GM12878 (cell line): ENCODE measurements around the gene ARID5B. TPM values are rescaled to one million over a fixed set of nuclear protein-coding genes. Genes with fewer than 3 reads are reported as not detected.
A peak's percentile ranks its signal among the peaks of the same experiment; 100 is the strongest.

ENCODE experiments used
- ATAC-seq: fragments of 200-7000 bp; cut with Tn5 transposase; 3 replicates; pipeline ENCODE4 v1.9.1; 2020; ENCODE audit warnings: mild to moderate bottlenecking, moderate library complexity
- BruUV-seq: library from RNA; stranded (reverse); fragments of 400-500 nt; replicated peaks from 2 replicates; lab custom pipeline; 2021; lab: Mats Ljungman, UMichigan
- CTCF ChIA-PET: fragments of 300-600 bp; sonication (Branson Sonifier 250); formaldehyde crosslinking; extraction: SDS; loops from one replicate; lab custom pipeline; 2021; ENCODE audit warnings: inconsistent platforms; lab: Yijun Ruan, JAX
- POLR2A ChIA-PET: fragments of 350-600 bp; formaldehyde crosslinking; extraction: SDS; loops from one replicate; lab custom pipeline; 2021; ENCODE audit warnings: inconsistent platforms; lab: Charles Lee
- RAD21 ChIA-PET: fragments of 300-600 bp; sonication (Branson Sonifier 250); formaldehyde crosslinking; loops from one replicate; lab custom pipeline; 2023; ENCODE audit warnings: antibody characterized with exemption; ENCODE audit not compliant: unreplicated experiment; lab: Charles Lee
- SMC1A ChIA-PET: fragments of 300-600 bp; sonication (Branson Sonifier 250); formaldehyde crosslinking; loops from one replicate; lab custom pipeline; 2023; ENCODE audit not compliant: unreplicated experiment, uncharacterized antibody; lab: Charles Lee
- DNase-seq: peaks from one replicate; pipeline ENCODE4 v3.0.0-alpha.2; 2011; ENCODE audit warnings: low read depth, low spot score
- FAIRE-seq: peaks from 3 replicates; lab custom pipeline; 2011; peaks lifted over from hg19 to GRCh38; lab: Jason Lieb, UNC
- H2AFZ ChIP-seq: 2 replicates; pipeline ENCODE4 v1.6.0; 2011; ENCODE audit warnings: low read depth, low read length, control low read depth; ENCODE audit not compliant: control insufficient read depth
- H3K27ac ChIP-seq: 2 replicates; pipeline ENCODE4 v1.5.1; 2011; ENCODE audit warnings: control low read depth; ENCODE audit not compliant: control insufficient read depth, insufficient read depth
- H3K27me3 ChIP-seq, 2 experiments: replicated peaks in 1 of 2; 2 replicates each; pipeline versions ENCODE4 v1.6.0 to v1.6.1; 2011; ENCODE audit warnings: low read length in 1 of 2; ENCODE audit not compliant: control insufficient read depth in 2 of 2, insufficient read depth in 2 of 2
- H3K36me3 ChIP-seq, 2 experiments: 2 replicates each; pipeline ENCODE4 v1.5.1; 2011; ENCODE audit warnings: low read length in 1 of 2; ENCODE audit not compliant: control insufficient read depth in 2 of 2, insufficient read depth in 2 of 2
- H3K4me1 ChIP-seq: 2 replicates; pipeline ENCODE4 v1.6.1; 2011; ENCODE audit warnings: mild to moderate bottlenecking, low read length, moderate library complexity, mixed read lengths; ENCODE audit not compliant: control insufficient read depth, insufficient read depth
- H3K4me2 ChIP-seq: 2 replicates; pipeline ENCODE4 v1.6.0; 2011; ENCODE audit warnings: control low read depth; ENCODE audit not compliant: control insufficient read depth, insufficient read depth
- H3K4me3 ChIP-seq: fragments of 200-600 bp; sonication (generic); 2 replicates; pipeline ENCODE4 v1.5.1; 2016
- H3K79me2 ChIP-seq: 2 replicates; pipeline ENCODE4 v1.6.0; 2011; ENCODE audit warnings: low read length; ENCODE audit not compliant: control insufficient read depth, insufficient read depth
- H3K9ac ChIP-seq: 2 replicates; pipeline ENCODE4 v1.8.0; 2011; ENCODE audit warnings: low read length, control low read depth, mixed read lengths; ENCODE audit not compliant: control insufficient read depth, insufficient read depth
- H3K9me3 ChIP-seq: replicated peaks from 3 replicates; pipeline ENCODE4 v1.5.1; 2011; ENCODE audit warnings: mild to moderate bottlenecking, low read length; ENCODE audit not compliant: control insufficient read depth, insufficient read depth
- H4K20me1 ChIP-seq: 2 replicates; pipeline ENCODE4 v1.6.0; 2011; ENCODE audit not compliant: control insufficient read depth, insufficient read depth
- CHD2 ChIP-seq: IDR thresholded peaks from 2 replicates; pipeline ENCODE4 v1.6.1; 2011; ENCODE audit warnings: low read depth, low read length, improper control_type of control experiment, borderline replicate concordance
- CREM ChIP-seq: IDR thresholded peaks from 2 replicates; pipeline ENCODE4 v1.6.1; 2014; ENCODE audit warnings: antibody characterized with exemption, low read depth
- PAX8 ChIP-seq: fragments of 450-650 bp; IDR thresholded peaks from 2 replicates; pipeline ENCODE4 v1.6.1; 2017; ENCODE audit warnings: mild to moderate bottlenecking, moderate library complexity
- RAD21 ChIP-seq: IDR thresholded peaks from 2 replicates; pipeline ENCODE4 v1.6.1; 2011; ENCODE audit warnings: mild to moderate bottlenecking, low read depth, low read length, moderate library complexity; ENCODE audit not compliant: insufficient read depth
- SUZ12 ChIP-seq: fragments of 200-600 bp; sonication (generic); IDR thresholded peaks from one replicate; pipeline ENCODE4 v1.6.1; 2018; ENCODE audit warnings: antibody characterized with exemption, mild to moderate bottlenecking; ENCODE audit not compliant: unreplicated experiment
- TAF1 ChIP-seq: IDR thresholded peaks from 2 replicates; pipeline ENCODE4 v1.6.1; 2011; ENCODE audit warnings: mild to moderate bottlenecking, low read depth, low read length, borderline replicate concordance
- TCF12 ChIP-seq: IDR thresholded peaks from 2 replicates; pipeline ENCODE4 v1.6.1; 2011; ENCODE audit warnings: low read depth, mild to moderate bottlenecking, low read length
- WGBS: methylation state at CpG from one replicate; pipeline ENCODE4 v1.1.6; 2016; ENCODE audit warnings: low lambda C conversion rate; ENCODE audit not compliant: insufficient replicate concordance, insufficient coverage; ENCODE audit errors: missing lambda C conversion rate; 5-methylcytosine and 5-hydroxymethylcytosine counted together
- in situ Hi-C: fragments of 300-500 bp; cut with MboI; formaldehyde crosslinking; loops from 9 replicates; pipeline ENCODE4 v1.14.3; 2018; ENCODE audit warnings: mixed read lengths
- intact Hi-C: fragments of 100-400 bp; cut with micrococcal nuclease; formaldehyde crosslinking; loops from one replicate; pipeline ENCODE4 v1.14.2; 2022; ENCODE audit not compliant: unreplicated experiment
- polyA plus RNA-seq, 11 experiments: library from polyadenylated mRNA; depleted of rRNA in 4 of 11; unstranded in 6 of 11; stranded (reverse) in 5 of 11; fragments of >200 nt; fragmentation: Nextera tagmentation in 4 of 11; fragmentation: Illumina TruSeq in 1 of 11; extraction: Ambion mirVana in 4 of 11; extraction: Trizol in 1 of 11; gene quantifications; 1 replicate in 1 of 11; 2 replicates in 10 of 11; pipeline versions ENCODE4 v1.2.1 to v1.2.3, GENCODE V29; 2011 to 2016; ENCODE audit warnings: inconsistent platforms in 2 of 11, missing spikeins in 2 of 11, low read depth in 1 of 11
- total RNA-seq, 4 experiments: library from RNA; depleted of rRNA in 3 of 4; stranded (reverse); fragments of >200 nt in 3 of 4; fragmentation: Illumina TruSeq in 1 of 4; extraction: Trizol in 1 of 4; gene quantifications; 2 replicates each; pipeline versions ENCODE4 v1.2.1 to v1.2.3, GENCODE V29; 2013 to 2021
- TF ChIP-seq, protein P1 (sequence below): IDR thresholded peaks from 2 replicates; pipeline ENCODE4 v1.6.1; 2012; ENCODE audit warnings: improper control_type of control experiment, low read depth, low read length; ENCODE audit not compliant: insufficient replicate concordance
- TF ChIP-seq, protein P2 (sequence below): fragments of 450-650 bp; formaldehyde crosslinking; IDR thresholded peaks from 2 replicates; pipeline ENCODE4 v1.4.0; 2022; ENCODE audit warnings: mild to moderate bottlenecking, moderate library complexity
- TF ChIP-seq, protein P3 (sequence below): fragments of 450-650 bp; IDR thresholded peaks from 2 replicates; pipeline ENCODE4 v1.6.1; 2017; ENCODE audit warnings: mild to moderate bottlenecking

ARID5B gene
- total and polyA plus RNA-seq, 10 of the 15 experiments (the other 5 are each of a cell fraction or from before 2014, with no cell fraction given): 2.7 to 8.5 (median 6.1) TPM

DNA sequence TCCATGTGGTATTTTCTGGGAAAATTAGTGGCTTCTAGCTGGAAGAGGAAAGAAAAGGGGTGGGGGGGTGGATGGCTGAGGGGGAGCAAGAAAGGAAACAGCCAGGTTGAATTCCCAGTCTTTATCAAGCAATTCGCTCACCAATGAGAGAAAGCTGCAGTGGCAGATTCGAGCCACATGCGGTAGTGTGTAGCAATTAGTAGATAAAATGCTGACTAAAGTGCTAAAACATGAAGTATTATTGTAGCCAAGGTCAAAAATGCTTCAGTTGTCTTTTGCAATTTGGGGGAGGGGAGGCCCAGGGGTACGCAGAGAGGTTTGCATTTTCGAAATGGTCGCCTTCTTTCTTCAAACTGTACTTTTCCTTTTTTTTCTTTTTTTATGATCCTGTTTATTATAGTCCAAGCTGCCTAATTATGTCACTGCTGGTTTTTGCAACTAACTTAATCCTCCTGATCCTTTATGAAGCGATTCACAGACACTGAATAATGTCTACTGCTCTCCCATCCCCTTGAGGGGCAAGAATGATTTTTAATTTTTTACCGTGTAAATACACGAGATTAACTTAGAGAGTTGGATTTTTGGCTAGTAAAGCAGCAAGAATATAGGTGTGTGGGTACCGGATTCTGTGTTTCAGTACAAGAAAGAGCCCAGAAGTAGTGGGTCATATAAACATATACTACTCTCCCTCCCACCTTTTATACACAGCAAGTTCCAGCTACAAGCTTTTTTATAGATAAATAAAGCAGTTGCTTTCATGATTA lies 3.6 kb upstream of the ARID5B start:
- peak overlapping the region; percentile 50; the same call in 1 of the 2 replicates for H3K9ac ChIP-seq
- no peaks in the 10 kb centered on the region for H3K9me3 ChIP-seq
- peak overlapping the region; percentile 82 for H3K4me2 ChIP-seq
- ATAC-seq: peak; percentile 40
- WGBS: 31% methylated on average over 10 of the region's 10 CpGs
- peak overlapping the region; percentile 84 for H2AFZ ChIP-seq
- H3K27ac ChIP-seq: peak overlapping the region; percentile 96
- no peaks in the 10 kb centered on the region for H3K27me3 ChIP-seq
- SMC1A ChIA-PET: interaction anchor here (0.7 to 5.0 kb wide), 10 partner anchors 9 to 349 kb away, joined by 3 to 42 read pairs (median 4); no protein-coding TSS in a partner anchor
- in situ Hi-C loops (loop anchor here (5.0 kb wide), 1 partner anchor 344 kb away; no protein-coding TSS in a partner anchor), intact Hi-C loops (loop anchor here (1.0 to 2.0 kb wide), 2 partner anchors 140 to 347 kb away; no protein-coding TSS in a partner anchor)
- no peaks in the 10 kb centered on the region for H4K20me1 ChIP-seq
- POLR2A ChIA-PET: interaction anchor here (0.6 kb wide), 2 partner anchors 142 to 955 kb away, joined by 3 to 5 read pairs; no protein-coding TSS in a partner anchor
- BruUV-seq: no TSS peak
- no peak for DNase-seq
- no peak overlapping the region; the same call in 1 of the 2 replicates for H3K4me3 ChIP-seq
- RAD21 ChIA-PET: interaction anchor here (1.4 to 2.5 kb wide), 4 partner anchors 48 to 346 kb away, joined by 4 to 29 read pairs (median 14); no protein-coding TSS in a partner anchor
- CTCF ChIA-PET: interaction anchor here (0.7 to 6.1 kb wide), 13 partner anchors 42 to 540 kb away, joined by 3 to 86 read pairs (median 4); no protein-coding TSS in a partner anchor
- no peaks in the 10 kb centered on the region for H3K36me3 ChIP-seq
- H3K4me1 ChIP-seq: peaks cover 28% of the 10 kb centered on the region
- no peak for FAIRE-seq
- H3K79me2 ChIP-seq: peaks cover 23% of the 10 kb centered on the region
- no peak for TF ChIP-seq CREM
- TF ChIP-seq, protein P1, sequence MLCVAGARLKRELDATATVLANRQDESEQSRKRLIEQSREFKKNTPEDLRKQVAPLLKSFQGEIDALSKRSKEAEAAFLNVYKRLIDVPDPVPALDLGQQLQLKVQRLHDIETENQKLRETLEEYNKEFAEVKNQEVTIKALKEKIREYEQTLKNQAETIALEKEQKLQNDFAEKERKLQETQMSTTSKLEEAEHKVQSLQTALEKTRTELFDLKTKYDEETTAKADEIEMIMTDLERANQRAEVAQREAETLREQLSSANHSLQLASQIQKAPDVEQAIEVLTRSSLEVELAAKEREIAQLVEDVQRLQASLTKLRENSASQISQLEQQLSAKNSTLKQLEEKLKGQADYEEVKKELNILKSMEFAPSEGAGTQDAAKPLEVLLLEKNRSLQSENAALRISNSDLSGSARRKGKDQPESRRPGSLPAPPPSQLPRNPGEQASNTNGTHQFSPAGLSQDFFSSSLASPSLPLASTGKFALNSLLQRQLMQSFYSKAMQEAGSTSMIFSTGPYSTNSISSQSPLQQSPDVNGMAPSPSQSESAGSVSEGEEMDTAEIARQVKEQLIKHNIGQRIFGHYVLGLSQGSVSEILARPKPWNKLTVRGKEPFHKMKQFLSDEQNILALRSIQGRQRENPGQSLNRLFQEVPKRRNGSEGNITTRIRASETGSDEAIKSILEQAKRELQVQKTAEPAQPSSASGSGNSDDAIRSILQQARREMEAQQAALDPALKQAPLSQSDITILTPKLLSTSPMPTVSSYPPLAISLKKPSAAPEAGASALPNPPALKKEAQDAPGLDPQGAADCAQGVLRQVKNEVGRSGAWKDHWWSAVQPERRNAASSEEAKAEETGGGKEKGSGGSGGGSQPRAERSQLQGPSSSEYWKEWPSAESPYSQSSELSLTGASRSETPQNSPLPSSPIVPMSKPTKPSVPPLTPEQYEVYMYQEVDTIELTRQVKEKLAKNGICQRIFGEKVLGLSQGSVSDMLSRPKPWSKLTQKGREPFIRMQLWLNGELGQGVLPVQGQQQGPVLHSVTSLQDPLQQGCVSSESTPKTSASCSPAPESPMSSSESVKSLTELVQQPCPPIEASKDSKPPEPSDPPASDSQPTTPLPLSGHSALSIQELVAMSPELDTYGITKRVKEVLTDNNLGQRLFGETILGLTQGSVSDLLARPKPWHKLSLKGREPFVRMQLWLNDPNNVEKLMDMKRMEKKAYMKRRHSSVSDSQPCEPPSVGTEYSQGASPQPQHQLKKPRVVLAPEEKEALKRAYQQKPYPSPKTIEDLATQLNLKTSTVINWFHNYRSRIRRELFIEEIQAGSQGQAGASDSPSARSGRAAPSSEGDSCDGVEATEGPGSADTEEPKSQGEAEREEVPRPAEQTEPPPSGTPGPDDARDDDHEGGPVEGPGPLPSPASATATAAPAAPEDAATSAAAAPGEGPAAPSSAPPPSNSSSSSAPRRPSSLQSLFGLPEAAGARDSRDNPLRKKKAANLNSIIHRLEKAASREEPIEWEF: no peak
- TF ChIP-seq SUZ12: no peak
- TF ChIP-seq, protein P2, sequence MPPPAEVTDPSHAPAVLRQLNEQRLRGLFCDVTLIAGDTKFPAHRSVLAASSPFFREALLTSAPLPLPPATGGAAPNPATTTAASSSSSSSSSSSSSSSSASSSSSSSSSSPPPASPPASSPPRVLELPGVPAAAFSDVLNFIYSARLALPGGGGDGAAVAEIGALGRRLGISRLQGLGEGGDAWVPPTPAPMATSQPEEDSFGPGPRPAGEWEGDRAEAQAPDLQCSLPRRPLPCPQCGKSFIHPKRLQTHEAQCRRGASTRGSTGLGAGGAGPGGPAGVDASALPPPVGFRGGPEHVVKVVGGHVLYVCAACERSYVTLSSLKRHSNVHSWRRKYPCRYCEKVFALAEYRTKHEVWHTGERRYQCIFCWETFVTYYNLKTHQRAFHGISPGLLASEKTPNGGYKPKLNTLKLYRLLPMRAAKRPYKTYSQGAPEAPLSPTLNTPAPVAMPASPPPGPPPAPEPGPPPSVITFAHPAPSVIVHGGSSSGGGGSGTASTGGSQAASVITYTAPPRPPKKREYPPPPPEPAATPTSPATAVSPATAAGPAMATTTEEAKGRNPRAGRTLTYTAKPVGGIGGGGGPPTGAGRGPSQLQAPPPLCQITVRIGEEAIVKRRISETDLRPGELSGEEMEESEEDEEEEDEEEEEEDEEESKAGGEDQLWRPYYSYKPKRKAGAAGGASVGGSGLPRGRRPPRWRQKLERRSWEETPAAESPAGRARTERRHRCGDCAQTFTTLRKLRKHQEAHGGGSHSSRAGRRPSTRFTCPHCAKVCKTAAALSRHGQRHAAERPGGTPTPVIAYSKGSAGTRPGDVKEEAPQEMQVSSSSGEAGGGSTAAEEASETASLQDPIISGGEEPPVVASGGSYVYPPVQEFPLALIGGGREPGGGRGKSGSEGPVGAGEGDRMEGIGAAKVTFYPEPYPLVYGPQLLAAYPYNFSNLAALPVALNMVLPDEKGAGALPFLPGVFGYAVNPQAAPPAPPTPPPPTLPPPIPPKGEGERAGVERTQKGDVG: no peak
- TF ChIP-seq RAD21: peak; percentile 17; the same call in 1 of the 2 replicates
- no peak for TF ChIP-seq TAF1
- TF ChIP-seq TCF12: no peak
- no peak for TF ChIP-seq PAX8
- TF ChIP-seq CHD2: no peak
- TF ChIP-seq, protein P3, sequence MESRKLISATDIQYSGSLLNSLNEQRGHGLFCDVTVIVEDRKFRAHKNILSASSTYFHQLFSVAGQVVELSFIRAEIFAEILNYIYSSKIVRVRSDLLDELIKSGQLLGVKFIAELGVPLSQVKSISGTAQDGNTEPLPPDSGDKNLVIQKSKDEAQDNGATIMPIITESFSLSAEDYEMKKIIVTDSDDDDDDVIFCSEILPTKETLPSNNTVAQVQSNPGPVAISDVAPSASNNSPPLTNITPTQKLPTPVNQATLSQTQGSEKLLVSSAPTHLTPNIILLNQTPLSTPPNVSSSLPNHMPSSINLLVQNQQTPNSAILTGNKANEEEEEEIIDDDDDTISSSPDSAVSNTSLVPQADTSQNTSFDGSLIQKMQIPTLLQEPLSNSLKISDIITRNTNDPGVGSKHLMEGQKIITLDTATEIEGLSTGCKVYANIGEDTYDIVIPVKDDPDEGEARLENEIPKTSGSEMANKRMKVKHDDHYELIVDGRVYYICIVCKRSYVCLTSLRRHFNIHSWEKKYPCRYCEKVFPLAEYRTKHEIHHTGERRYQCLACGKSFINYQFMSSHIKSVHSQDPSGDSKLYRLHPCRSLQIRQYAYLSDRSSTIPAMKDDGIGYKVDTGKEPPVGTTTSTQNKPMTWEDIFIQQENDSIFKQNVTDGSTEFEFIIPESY: no peak
